CD14-positive monocyte (primary cell): ENCODE results near the gene CUBN. TPM values are rescaled to one million over a fixed set of nuclear protein-coding genes. Genes with fewer than 3 reads are reported as not detected.

Experiments used
- DNase-seq, 3 donors: peaks; one replicate each; pipeline ENCODE4 v3.0.0-alpha.2; 2011 to 2022
- H2AFZ ChIP-seq: 2 replicates; pipeline ENCODE4 v1.6.0; 2012; ENCODE audit warnings: mild to moderate bottlenecking, low read depth, low read length, inconsistent platforms; ENCODE audit not compliant: insufficient read depth, poor library complexity, severe bottlenecking
- H3K27ac ChIP-seq, 2 donors: 1 replicate in 1 of 2; 2 replicates in 1 of 2; pipeline ENCODE4 v1.5.1; 2012 to 2013; ENCODE audit warnings: low read length in 2 of 2, control low read depth in 1 of 2, inconsistent platforms in 1 of 2, low read depth in 1 of 2, mild to moderate bottlenecking in 1 of 2
- H3K27me3 ChIP-seq, 2 donors: one replicate each; pipeline versions ENCODE4 v1.6.0 to v1.6.1; 2011 to 2013; ENCODE audit warnings: low read length in 2 of 2; ENCODE audit not compliant: control insufficient read depth in 2 of 2, insufficient read depth in 2 of 2
- H3K36me3 ChIP-seq, 2 donors: replicated peaks in 1 of 2; 1 replicate in 1 of 2; 2 replicates in 1 of 2; pipeline versions ENCODE4 v1.5.1 to v1.6.1; 2012 to 2013; ENCODE audit warnings: low read length in 2 of 2, control low read depth in 1 of 2, inconsistent platforms in 1 of 2, mild to moderate bottlenecking in 1 of 2; ENCODE audit not compliant: insufficient read depth in 2 of 2, control insufficient read depth in 1 of 2
- H3K4me1 ChIP-seq, 2 donors: 1 replicate in 1 of 2; 2 replicates in 1 of 2; pipeline versions ENCODE4 v1.5.1 to v1.6.1; 2012 to 2013; ENCODE audit warnings: low read length in 2 of 2, control low read depth in 1 of 2, inconsistent platforms in 1 of 2, mild to moderate bottlenecking in 1 of 2, moderate library complexity in 1 of 2; ENCODE audit not compliant: insufficient read depth in 2 of 2, control insufficient read depth in 1 of 2
- H3K4me2 ChIP-seq: replicated peaks from 2 replicates; pipeline ENCODE3; 2012; ENCODE audit warnings: low read length, moderate library complexity, mild to moderate bottlenecking; ENCODE audit not compliant: poor library complexity, severe bottlenecking; ENCODE audit errors: extremely low read depth
- H3K4me3 ChIP-seq, 3 experiments: fragments of 200-600 bp in 1 of 3; sonication (generic) in 1 of 3; replicated peaks in 1 of 3; 1 replicate in 2 of 3; 2 replicates in 1 of 3; pipeline ENCODE4 v1.5.1; 2011 to 2013; ENCODE audit warnings: low read length in 3 of 3, mild to moderate bottlenecking in 3 of 3, control low read depth in 2 of 3, low read depth in 2 of 3, inconsistent platforms in 1 of 3, moderate library complexity in 1 of 3
- H3K79me2 ChIP-seq: 2 replicates; pipeline ENCODE4 v1.6.0; 2012; ENCODE audit warnings: mild to moderate bottlenecking, control low read depth, inconsistent platforms, low read length, moderate library complexity; ENCODE audit not compliant: insufficient read depth
- H3K9ac ChIP-seq: 2 replicates; pipeline ENCODE4 v1.6.0; 2017; ENCODE audit warnings: low read length, mild to moderate bottlenecking; ENCODE audit not compliant: insufficient read depth, poor library complexity, severe bottlenecking
- H3K9me3 ChIP-seq, 2 donors: replicated peaks in 1 of 2; 1 replicate in 1 of 2; 2 replicates in 1 of 2; pipeline versions ENCODE4 v1.5.1 to v1.6.1; 2012 to 2013; ENCODE audit warnings: low read length in 2 of 2, control low read depth in 1 of 2; ENCODE audit not compliant: control insufficient read depth in 1 of 2, insufficient read depth in 1 of 2
- H4K20me1 ChIP-seq: 2 replicates; pipeline ENCODE4 v1.6.0; 2012; ENCODE audit warnings: mild to moderate bottlenecking, low read length, control low read depth, moderate library complexity; ENCODE audit not compliant: insufficient read depth
- H3K27ac Mint-ChIP-seq, 7 donors: one replicate each; pipeline ENCODE4 v1.8.0; 2020; ENCODE audit warnings: mild to moderate bottlenecking in 7 of 7, mixed read lengths in 7 of 7, moderate library complexity in 6 of 7, inconsistent platforms in 2 of 7
- H3K27me3 Mint-ChIP-seq, 3 donors: one replicate each; pipeline ENCODE4 v1.8.0; 2021 to 2022; ENCODE audit warnings: low read depth in 3 of 3, mild to moderate bottlenecking in 3 of 3, mixed read lengths in 3 of 3, moderate library complexity in 3 of 3, inconsistent platforms in 1 of 3
- H3K36me3 Mint-ChIP-seq, 2 donors: one replicate each; pipeline ENCODE4 v1.8.0; 2020; ENCODE audit warnings: mixed read lengths in 2 of 2, inconsistent platforms in 1 of 2, mild to moderate bottlenecking in 1 of 2
- H3K4me1 Mint-ChIP-seq: one replicate; pipeline ENCODE4 v1.8.0; 2020; ENCODE audit warnings: mild to moderate bottlenecking, mixed read lengths
- H3K4me3 Mint-ChIP-seq, 2 donors: one replicate each; pipeline ENCODE4 v1.8.0; 2020; ENCODE audit warnings: mild to moderate bottlenecking in 2 of 2, mixed read lengths in 2 of 2, moderate library complexity in 1 of 2
- H3K9me3 Mint-ChIP-seq, 7 donors: one replicate each; pipeline ENCODE4 v1.8.0; 2020 to 2022; ENCODE audit warnings: mixed read lengths in 7 of 7, mild to moderate bottlenecking in 6 of 7, moderate library complexity in 6 of 7, inconsistent platforms in 2 of 7
- WGBS: methylation state at CpG from one replicate; pipeline ENCODE4 v1.1.5; 2013; ENCODE audit warnings: missing lambda C conversion rate; ENCODE audit not compliant: insufficient coverage; 5-methylcytosine and 5-hydroxymethylcytosine counted together
- intact Hi-C, 2 donors: fragments of 100-400 bp; cut with micrococcal nuclease; formaldehyde crosslinking; loops; one replicate each; pipeline versions ENCODE4 v1.15.0 to v1.15.1; 2023
- polyA plus RNA-seq, 3 donors: library from polyadenylated mRNA; depleted of rRNA in 1 of 3; unstranded in 2 of 3; stranded (reverse) in 1 of 3; fragments of 300-500 nt in 2 of 3; fragments of >200 nt in 1 of 3; fragmentation: Illumina TruSeq in 2 of 3; gene quantifications; 1 replicate in 2 of 3; 2 replicates in 1 of 3; pipeline ENCODE4 v1.2.3, GENCODE V29; 2012 to 2021
- TF ChIP-seq, protein P1 (sequence below): fragments of 200-600 bp; IDR thresholded peaks from one replicate; pipeline ENCODE4 v1.8.0; 2022; ENCODE audit warnings: antibody characterized with exemption, mild to moderate bottlenecking

Gene CUBN
- polyA plus RNA-seq, 3 donors: 0.95 TPM; not detected in 2

DNA sequence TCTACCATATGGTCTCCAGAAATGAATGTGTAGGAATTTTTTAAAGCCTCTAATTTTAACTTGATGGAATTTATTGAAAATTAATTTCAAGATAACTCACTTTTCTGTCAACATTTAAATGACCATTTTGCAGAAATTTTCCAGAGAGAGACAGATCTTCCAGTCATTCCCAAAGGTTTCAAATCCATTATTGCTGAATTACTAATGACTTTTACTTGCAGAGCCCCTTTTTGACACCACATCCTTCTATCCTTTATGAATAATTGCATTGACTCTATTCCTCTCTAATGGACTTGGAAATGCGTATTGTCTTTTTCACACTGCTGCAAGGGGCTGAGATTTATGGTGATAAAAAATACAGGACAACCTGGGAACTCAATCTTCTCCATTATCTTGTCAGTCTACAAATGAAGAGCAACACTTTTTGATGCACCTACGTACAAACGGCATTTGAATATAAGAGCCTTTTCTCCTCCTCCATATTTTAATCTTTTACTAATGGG, 42.7 kb downstream of the CUBN start:
- no peaks in the 10 kb centered on the region for H3K9me3 ChIP-seq
- no CpG with 5 or more reads among the region's 3 CpGs for WGBS
- Mint-ChIP-seq H3K27ac (no peak overlapping the region), H3K9me3 (no peaks in the 10 kb centered on the region), H3K36me3 (peaks cover 0 to 5% of the 10 kb centered on the region in 2 donors), H3K27me3 (peaks cover 0 to 2% (median 0%) of the 10 kb centered on the region in 3 donors), H3K4me3 (no peak overlapping the region), H3K4me1 (peaks cover 12% of the 10 kb centered on the region)
- H3K27ac ChIP-seq: no peak overlapping the region
- H3K4me3 ChIP-seq: no peak overlapping the region
- H3K4me2 ChIP-seq: no peak overlapping the region
- TF ChIP-seq, protein P1, sequence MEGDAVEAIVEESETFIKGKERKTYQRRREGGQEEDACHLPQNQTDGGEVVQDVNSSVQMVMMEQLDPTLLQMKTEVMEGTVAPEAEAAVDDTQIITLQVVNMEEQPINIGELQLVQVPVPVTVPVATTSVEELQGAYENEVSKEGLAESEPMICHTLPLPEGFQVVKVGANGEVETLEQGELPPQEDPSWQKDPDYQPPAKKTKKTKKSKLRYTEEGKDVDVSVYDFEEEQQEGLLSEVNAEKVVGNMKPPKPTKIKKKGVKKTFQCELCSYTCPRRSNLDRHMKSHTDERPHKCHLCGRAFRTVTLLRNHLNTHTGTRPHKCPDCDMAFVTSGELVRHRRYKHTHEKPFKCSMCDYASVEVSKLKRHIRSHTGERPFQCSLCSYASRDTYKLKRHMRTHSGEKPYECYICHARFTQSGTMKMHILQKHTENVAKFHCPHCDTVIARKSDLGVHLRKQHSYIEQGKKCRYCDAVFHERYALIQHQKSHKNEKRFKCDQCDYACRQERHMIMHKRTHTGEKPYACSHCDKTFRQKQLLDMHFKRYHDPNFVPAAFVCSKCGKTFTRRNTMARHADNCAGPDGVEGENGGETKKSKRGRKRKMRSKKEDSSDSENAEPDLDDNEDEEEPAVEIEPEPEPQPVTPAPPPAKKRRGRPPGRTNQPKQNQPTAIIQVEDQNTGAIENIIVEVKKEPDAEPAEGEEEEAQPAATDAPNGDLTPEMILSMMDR: no peak
- H2AFZ ChIP-seq: no peak overlapping the region
- DNase-seq: no peak
- no peaks in the 10 kb centered on the region for H3K27me3 ChIP-seq
- H3K79me2 ChIP-seq: no peaks in the 10 kb centered on the region
- no peaks in the 10 kb centered on the region for H3K36me3 ChIP-seq
- intact Hi-C loops: no loop called here
- H3K4me1 ChIP-seq: peaks cover 6 to 15% of the 10 kb centered on the region in 2 donors
- no peak overlapping the region for H3K9ac ChIP-seq
- H4K20me1 ChIP-seq: no peaks in the 10 kb centered on the region

DNA sequence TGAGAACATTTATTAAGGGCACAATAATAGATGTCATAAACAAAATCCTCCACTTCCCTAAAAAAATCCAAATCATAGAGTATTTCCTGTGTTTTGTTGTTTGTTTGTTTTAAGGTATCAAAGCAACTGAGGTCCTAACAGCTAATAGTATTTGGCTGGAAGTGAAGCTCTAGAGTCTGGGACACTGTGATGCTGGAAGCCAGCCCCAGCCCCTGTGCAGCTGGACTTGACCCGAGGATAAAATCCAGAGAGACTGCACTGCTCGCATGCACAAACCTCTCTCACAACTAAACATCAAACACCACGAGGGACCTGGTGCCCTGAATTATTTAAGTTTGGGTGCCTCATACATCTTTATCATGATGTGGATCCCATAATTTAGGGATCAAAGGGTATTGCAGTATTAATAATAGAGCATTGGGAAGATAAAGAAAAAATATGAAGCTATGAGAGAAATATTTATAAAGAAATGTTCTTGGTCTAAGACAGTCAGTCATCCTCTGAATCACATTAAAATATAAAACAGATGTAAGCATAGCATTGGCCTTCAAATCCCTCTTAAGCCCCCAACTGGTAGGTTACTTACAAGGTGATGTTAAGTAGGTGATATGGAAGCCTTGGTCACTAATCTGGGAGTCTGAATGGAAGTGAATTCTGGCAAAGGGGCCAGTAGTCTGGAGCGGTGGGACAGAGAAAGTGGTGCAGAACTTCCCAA, 44.4 kb downstream of the CUBN start:
- Histone ChIP-seq H3K4me3 (no peak overlapping the region), H3K27ac (peak overlapping the region in 1 of 2 donors; percentile 38)

More for the DNA sequence above, 44.4 kb downstream of the CUBN start:
- Mint-ChIP-seq H3K4me3 (no peak overlapping the region), H3K9me3 (no peaks in the 10 kb centered on the region), H3K27me3 (peaks cover 0 to 2% (median 0%) of the 10 kb centered on the region in 3 donors), H3K27ac (peak overlapping the region in 5 of 7 donors; percentile 61 to 76 (median 68)), H3K4me1 (peaks cover 23% of the 10 kb centered on the region), H3K36me3 (peaks cover 0 to 5% of the 10 kb centered on the region in 2 donors)
- Histone ChIP-seq H3K27me3 (no peaks in the 10 kb centered on the region), H3K36me3 (no peaks in the 10 kb centered on the region), H2AFZ (no peak overlapping the region), H3K79me2 (no peaks in the 10 kb centered on the region), H3K4me1 (peaks cover 10 to 28% of the 10 kb centered on the region in 2 donors), H3K4me2 (no peak overlapping the region), H3K9ac (no peak overlapping the region), H4K20me1 (no peaks in the 10 kb centered on the region), H3K9me3 (no peaks in the 10 kb centered on the region)
- TF ChIP-seq, protein P1: no peak
- intact Hi-C loops: no loop called here
- 100% methylated on average over 1 of the region's 4 CpGs for WGBS
- DNase-seq: peak; percentile 26 to 33 (median 30)
